GM19035 (cell line): ENCODE measurements around the gene TOMM22.

ENCODE experiments used
- ATAC-seq: cut with Tn5 transposase; IDR thresholded peaks from one replicate; pipeline ENCODE4 v1.9.1; 2021; ENCODE audit not compliant: unreplicated experiment

TOMM22 gene

GRCh38 chr22:38733724-38734381 lies 52.1 kb downstream of the TOMM22 start:
- no peak for ATAC-seq

- no peak for ATAC-seq
Measured at GRCh38 chr22:38734421-38735100, 52.8 kb downstream of the TOMM22 start.
